Stimulated activated CD8-positive, alpha-beta memory T cell treated with anti-CD3 and anti-CD28 coated beads, Interleukin-7, amount 100 ng/mL, for 48 hours (primary cell): Measurements from ENCODE around the gene CDK9.
"Not testable (repeated sequence)": the region's sequence is repeated elsewhere in the genome, so short reads cannot be mapped to it uniquely, and the experiment has no call there.

ENCODE experiments used
- DNase-seq, 2 donors: peaks; one replicate each; pipeline ENCODE4 v3.0.0-alpha.2; 2020; ENCODE audit warnings: low read depth in 1 of 2; ENCODE audit errors: extremely low read depth in 1 of 2

CDK9 gene

DNA sequence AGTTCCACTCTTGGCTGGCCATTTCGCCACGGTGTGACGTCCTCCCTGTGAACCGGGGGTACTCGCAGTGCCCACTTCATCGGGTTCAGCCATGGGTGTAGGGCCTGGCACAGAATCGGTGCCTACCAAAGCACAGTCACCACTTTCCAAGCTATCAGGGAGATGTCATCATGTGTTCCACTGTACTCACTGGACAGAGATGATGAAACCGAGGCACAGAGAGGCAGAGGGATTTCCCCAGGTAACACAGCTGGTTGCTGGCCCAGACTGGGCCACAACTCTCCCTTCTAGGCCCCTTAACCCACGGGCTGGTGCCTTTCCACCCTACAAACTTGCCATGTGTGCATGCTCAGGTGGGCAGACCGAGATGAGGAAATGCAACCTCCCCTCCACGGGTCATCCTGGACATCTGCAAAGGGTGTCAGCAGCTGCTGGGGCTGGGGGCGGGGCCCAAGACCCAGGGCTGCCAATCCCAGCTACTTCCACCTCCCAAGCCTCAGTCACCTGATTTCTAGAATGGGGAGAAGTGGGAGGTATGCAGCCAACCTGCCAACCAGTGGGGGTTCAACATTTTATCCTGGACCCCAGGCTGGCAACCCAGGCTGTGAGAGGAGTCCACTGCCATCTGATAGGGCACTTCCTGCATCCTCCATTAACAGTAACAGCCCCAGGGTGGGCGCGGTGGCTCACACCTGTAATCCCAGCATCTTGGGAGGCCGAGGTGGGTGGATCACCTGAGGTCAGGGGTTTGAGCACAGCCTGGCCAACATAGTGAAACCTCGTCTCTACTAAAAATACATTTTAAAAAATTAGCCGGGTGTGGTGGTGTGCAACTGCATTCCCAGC, 6.5 kb upstream of the CDK9 start:
- DNase-seq = peak in 1 of 2 donors; percentile 60

DNA sequence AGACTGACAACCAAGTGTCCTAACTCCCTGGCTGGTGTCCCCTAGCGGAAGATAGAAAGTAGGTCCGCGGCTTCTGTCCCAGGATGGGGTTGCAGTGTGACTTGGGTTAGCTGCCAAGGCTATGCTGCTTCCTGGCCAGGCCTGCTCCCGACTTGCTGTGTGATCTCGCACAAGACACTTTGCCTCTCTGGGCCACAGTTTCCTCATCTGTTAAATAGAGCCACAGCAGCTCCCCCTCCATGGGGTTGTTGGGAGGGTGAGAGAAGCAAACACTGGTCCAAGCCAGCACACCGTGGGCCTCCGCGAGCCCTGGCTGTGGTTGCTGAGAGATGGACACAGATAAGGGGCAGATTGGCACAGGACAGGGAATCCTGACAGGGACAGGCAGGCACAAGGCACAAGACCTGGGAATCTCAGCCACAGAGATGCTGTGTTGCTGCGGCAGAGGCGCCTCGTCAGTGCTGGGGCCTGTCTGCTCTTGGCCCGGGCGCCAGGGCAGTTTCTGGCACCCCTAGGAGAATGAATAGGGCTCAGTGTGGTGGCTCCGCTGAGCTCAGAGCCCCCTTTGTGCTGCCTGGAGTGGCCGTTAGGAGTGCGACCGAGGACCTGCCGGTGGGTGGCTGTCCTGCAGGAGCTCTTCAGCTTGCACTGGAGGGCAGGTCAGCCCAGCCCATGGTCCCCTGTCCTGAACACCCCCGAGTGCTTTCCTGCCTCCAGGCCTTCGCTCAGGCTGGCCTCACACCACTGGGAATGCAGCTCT, 5.5 kb upstream of the CDK9 start:
- DNase-seq = no peak

DNA sequence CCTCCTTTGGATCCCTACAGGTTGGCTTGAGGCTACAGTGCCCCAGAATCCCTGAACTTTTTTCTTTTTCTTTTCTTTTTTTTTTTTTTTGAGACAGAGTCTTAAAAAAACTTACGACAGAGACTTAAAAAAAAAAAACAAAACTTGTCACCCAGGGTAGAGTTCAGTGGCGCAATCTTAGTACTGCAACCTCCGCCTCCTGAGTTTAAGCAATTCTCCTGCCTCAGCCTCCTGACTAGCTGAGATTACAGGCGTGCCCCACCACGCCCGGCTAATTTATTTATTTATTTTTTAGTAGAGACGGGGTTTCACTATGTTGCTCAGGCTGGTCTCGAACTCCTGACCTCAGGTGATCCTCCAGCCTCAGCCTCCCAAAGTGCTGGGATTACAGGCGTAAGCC, 4.9 kb upstream of the CDK9 start:
- not testable (repeated sequence) for DNase-seq

DNA sequence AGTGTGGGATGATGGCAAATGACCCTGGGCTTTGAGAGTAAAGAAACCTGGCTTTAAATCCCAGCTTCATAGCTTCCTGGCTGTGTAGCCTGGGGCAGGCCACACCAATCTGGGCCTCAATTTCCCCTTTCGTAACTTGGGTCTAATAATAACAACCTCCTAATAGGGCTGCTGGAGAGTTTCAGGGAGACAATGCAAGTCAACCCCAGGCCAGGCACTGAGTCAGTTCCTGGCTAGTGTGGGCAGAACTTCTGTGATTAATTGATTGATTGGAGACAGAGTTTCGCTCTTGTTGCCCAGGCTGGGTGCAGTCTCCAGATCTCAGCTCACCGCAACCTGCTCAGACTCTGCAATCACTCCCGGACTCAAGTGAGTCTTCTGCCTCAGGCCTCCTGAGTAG, 4.0 kb upstream of the CDK9 start:
- DNase-seq = no peak

DNA sequence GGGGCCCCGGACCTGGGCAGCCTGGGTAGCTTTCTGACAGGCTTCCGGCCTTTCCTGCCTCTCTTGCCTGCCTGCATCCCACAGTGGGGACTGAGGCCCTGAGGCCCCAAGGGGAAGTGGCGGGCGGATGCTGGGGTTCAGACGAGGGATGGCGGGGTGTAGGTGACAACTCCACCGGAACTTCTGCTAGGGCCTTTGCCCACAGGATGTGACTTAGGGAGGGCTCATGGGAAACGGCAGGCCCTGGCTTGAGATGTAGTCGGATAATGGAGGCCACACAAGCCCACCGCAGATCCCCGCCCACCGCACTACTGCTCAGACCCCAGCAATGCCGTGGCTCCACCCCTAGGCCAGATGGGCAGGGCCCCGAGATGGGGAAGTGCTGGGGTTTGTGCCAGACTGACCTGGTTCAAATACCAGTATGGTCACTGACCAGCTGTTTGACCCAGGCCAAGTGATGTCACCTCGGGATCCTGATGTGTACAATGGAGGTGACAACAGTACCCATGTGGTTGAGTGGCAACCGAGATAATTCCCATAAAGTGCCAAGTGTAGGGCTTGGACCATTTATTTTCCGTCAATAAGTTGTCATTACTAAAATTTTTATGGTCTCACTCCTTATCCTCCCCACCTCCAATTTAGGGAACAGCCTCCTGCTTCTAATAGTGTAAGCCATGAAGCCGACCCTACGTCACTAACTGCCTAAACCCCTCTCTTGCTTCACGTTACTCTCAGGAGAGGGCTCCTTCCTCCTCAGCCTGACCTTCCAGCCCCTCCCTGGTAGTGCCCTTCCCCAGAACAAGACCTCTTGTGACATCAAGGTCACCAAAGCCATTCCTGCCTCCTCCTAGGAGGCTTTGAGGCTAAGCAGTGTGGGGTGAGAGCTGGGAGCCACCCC, 2.5 kb upstream of the CDK9 start:
- DNase-seq = peak; percentile 74 to 89

DNA sequence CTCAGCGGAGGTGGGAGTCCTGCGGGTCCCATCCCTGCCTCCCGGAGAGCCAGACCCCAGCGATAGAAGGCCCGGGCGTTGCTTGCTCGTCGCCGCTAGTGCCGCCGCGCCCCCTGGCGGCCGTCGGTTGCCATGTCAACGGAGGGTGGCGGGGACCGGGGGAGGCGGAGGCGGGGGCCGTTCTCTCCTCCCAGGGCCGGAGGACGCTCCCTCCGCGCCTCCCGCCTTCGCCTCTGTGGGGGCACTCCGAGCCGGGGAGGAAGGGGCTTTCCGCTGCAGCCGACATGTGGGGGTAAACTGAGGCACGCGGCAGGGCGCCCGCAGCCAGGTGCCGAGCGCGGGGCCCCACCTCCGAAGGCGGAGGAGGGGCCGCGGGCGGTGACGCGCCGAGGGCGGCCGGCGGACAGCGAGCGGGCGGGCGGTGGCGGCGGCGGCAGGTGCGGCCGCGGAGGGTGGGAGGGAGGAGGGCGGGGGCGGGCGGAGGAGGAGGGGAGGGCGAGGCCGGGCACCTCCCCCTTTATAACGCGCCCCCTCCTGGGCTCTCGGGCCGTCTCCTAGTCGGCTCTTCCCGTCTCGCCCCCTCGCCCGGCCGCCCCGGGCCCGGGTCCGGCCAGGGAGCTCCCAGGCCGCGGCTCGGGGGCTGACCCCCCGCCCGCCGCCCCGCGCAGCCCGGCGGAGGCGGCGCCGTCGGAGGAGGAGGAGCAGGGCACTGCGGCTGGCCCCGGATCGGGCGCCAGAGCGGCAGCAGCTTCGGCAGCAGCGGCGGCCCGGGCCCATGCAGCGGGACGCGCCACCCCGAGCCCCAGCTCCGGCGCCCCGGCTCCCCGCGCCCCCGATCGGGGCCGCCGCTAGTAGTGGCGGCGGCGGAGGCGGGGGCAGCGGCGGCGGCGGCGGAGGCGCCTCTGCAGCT, 556 bp upstream of the CDK9 start:
- DNase-seq = peak; percentile 76 to 81

DNA sequence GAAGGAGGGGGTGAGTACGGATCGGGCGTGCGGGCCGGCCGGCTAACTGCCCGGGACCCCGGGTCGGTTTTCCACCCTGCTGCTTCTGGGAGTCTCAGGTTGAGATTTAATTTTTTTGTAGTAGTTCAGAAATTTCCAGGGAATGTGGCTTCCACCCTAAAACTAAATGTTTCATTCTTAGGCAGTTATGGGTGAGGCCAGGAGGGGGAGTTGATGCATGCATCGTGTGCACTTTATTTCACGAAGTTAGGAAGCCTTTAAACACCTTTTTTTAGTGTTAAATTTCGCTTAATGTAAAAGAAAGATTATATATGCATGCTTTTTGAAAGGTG, 905 bp downstream of the CDK9 start:
- no peak for DNase-seq

DNA sequence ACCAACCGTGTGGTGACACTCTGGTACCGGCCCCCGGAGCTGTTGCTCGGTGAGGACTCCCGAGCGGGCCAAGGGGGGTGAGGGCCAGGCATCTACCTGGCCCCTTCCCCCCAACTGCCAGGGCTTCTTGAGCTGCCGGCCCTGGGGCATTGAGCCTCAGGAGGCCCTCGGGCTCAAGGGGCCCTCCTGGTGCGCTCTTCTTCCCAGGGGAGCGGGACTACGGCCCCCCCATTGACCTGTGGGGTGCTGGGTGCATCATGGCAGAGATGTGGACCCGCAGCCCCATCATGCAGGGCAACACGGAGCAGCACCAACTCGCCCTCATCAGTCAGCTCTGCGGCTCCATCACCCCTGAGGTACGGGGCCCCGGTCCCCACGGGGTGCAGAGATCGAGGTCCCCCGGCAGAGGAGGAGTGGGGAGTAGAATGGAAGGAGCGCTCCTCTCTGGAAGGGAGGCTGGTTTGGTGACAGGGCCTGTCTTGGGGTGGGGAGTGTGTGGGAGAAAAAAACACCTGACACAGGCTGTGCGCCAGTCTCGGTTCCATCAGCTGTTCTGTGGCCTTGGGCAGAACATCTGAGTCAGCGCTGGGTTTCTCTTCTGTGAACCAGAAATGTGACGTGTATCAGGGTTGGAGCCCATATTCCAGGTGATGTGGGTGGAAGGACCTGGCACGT, 2.6 kb downstream of the CDK9 start:
- DNase-seq = peak; percentile 46 to 79

DNA sequence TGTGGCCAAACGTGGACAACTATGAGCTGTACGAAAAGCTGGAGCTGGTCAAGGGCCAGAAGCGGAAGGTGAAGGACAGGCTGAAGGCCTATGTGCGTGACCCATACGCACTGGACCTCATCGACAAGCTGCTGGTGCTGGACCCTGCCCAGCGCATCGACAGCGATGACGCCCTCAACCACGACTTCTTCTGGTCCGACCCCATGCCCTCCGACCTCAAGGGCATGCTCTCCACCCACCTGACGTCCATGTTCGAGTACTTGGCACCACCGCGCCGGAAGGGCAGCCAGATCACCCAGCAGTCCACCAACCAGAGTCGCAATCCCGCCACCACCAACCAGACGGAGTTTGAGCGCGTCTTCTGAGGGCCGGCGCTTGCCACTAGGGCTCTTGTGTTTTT, 3.3 kb downstream of the CDK9 start:
- no peak for DNase-seq

DNA sequence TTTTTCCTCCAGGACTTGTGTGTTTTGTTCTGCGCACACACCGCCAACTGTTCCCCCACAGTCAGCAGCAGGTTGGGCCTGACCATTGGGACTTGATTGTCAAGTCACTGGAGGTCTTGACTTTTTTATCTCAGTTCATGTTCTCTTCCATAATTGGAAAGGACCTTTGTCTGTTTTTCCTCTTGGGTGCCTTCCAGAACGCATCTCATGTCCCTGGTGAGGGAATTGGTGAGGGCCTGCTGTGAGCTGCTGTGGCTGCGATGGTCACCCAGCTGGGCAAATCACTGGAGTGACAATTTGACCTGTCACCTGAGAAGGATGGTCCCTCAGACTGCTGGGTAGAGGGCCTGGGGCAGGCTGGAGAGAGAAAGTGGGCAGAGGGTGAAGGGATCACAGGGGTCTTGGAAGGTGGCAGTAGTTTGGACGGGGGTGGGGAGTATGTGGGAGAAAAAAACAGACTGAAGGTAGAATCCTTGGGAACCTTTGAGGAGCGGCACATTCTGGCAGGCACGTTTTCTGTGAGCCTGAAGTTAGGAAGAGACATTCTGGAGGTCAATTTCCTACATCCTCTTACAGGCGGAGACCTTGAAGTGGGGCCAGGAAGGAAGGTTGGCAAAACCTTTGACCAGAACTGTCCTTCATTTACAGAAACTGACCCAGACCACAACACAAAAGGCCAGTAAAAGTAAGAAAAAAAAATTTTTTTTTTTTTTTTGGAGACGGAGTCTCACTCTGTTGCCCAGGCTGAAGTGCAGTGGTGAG, 4.4 kb downstream of the CDK9 start:
- no peak for DNase-seq

DNA sequence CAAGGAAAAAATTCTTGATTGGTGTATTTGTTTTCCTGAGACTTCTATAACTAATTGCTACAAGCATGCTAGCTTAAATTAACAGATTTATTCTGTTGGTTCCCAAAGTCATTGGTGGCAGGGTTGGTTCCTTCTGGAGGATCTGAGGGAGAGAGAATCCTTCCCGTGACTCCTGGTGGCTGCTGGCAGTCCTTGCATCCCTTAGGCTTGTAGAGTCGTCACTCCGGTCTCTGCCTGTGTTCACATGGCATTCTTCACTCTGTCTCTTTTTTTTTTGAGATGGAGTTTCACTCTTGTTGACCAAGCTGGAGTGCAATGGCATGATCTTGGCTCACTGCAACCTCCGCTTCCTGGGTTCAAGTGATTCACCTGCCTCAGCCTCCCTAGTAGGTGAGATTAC, 5.3 kb downstream of the CDK9 start:
- no peak for DNase-seq

DNA sequence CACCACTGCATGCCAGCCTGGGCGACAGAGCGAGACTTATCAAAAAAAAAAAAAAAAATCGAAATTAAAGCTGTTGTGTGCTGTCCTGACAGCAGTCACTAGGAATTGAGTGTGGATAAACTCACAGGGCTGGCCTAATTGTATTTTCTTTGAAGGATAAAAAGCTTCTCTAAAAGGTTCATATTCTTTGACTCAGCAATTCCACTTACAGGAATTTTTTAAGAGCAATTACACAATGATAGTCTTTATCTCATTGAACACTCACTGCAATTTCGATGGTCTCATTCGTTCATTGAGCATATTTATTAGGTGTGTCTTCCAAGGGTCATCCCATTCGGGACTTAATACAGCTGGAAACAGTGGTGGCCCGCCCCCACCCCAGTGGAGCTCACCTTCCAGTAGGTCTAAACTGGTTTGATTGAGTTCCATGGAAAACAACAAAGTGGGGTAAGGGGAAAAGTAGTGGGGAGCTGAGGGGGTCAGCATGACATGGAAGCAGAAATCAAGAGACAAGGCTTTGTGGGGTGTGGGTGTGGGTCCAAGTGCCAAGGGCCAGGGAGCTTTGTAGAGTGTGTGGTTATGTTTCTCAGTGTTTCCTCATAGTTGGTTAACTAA, 6.7 kb downstream of the CDK9 start:
- DNase-seq = no peak

DNA sequence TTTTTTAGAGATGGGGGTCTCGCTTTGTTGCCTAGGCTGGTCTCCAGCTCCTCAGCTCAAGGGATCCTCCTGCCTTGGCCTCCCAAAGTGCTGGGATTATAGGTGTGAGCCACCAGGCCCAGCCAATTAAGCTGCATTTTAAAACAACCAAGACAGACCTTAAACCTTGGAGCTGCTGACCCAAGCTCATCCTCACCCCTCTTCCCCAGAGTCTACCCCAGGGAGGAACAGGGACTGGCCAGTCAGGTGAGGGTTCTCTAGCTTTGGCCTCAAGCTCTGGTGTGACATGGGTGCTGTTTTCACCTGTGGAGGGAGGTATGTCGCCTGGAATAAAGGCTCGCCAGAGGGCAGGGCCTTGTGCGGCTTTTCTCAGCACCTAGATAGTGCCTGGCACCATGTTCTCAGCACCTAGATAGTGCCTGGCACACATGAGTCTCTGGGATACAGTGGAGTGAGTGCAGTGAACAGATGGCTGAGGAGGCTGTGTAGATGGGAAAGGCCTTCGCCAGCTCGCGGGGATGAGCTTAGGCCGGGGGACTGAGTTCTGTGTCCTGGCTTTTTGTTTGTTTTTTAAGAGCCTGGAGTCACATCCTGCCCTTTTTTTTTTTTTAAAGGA, 7.4 kb downstream of the CDK9 start:
- DNase-seq = no peak

DNA sequence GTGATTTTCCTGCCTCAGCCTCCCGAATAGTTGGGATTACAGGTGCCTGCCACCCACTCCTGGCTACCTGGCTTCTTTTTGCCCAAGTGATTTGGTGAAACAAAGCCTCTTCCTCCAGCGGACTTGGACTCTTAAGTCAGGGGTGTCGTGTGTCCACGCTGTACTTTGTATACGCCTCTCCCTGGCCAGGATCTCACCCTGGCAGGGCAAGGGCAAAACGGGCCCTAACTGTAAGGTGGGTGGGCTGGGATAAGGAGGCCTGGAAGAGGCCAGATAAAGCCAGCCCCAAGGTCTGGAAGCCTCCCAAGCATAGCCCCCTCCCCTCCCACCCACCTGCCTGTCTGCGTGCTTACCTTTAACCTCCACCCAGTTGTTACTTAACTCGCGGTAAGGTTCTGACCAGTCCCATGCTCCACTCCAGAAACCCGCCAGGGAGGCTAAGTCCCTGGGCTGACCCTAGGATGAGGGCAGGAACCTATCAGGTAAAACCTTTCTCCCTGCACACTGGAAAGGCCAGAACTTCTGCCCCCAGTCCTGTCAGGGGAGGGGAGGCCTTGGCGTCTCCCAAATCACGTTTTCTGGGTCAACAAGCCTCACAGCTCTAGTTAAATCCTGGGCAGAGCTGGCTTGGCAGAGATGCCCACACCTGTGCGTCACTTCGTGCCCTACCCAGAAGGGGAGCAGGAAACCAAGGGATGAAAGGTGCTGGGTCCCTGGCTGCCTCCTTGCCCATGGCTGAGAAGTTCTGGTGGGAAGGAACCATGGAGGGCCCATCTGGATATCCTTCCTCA, 8.4 kb downstream of the CDK9 start:
- DNase-seq = no peak

DNA sequence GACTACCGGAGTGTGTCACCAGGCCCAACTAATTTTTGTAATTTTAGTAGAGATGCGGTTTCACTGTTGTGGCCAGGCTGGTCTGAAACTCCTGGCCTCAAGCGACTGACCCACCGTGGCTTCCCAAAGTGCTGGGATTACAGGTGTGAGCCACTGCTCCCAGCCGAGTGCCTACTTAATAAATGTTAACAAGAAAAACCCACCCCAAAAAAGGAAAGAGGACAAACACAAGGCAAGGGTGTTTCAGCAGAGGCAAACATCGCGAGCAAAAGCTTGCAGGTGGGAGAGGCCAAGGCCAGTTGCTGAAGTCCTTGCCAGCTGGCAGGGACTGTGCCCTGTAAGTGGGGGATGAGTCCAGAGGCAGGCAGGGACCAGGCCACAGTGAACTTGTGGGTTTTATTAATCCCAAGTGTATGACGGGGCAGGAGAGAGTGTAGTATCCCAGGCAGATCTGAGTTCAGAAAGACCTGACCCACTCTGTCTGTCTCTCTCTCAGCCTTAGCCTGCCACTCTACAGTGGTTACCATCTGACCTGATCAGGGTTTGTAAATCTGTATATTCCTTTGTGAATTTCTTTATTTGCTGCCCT, 10.5 kb downstream of the CDK9 start:
- no peak for DNase-seq

DNA sequence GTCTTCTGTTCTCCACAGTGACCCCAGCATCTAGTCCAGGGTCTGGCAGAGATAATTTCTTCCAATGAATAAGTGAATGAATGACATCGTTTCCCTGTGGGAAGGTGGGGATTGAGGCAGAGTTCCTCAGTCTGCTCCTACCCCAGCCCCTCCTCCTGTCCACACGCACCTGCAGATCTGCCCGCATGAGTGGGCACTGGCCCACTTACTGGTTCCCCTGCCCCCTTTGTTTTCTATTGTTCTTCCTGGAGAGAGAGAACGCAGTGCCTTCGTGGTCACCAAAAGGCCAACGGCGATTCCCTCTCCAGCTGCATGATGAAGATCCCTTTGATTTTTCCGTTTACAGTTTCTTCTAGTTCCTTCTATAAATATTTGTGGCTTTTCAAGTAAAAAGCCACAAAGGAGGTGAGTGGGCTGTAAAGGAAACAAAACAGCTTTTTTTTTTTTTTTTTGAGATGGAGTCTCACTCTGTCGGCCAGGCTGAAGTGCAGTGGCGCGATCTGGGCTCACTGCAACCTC, 11.1 kb downstream of the CDK9 start:
- DNase-seq = no peak
